Measurements from ENCODE around the gene OSBP2. TPM values are rescaled to one million over a fixed set of nuclear protein-coding genes. Genes with fewer than 3 reads are reported as not detected.
A peak's percentile ranks its signal among the peaks of the same experiment; 100 is the strongest.

OSBP2 gene
- total and polyA plus RNA-seq, 2 of the 13 experiments (the other 11 are each of a cell fraction or from before 2014, with no cell fraction given): 5.0 to 7.7 TPM

DNA sequence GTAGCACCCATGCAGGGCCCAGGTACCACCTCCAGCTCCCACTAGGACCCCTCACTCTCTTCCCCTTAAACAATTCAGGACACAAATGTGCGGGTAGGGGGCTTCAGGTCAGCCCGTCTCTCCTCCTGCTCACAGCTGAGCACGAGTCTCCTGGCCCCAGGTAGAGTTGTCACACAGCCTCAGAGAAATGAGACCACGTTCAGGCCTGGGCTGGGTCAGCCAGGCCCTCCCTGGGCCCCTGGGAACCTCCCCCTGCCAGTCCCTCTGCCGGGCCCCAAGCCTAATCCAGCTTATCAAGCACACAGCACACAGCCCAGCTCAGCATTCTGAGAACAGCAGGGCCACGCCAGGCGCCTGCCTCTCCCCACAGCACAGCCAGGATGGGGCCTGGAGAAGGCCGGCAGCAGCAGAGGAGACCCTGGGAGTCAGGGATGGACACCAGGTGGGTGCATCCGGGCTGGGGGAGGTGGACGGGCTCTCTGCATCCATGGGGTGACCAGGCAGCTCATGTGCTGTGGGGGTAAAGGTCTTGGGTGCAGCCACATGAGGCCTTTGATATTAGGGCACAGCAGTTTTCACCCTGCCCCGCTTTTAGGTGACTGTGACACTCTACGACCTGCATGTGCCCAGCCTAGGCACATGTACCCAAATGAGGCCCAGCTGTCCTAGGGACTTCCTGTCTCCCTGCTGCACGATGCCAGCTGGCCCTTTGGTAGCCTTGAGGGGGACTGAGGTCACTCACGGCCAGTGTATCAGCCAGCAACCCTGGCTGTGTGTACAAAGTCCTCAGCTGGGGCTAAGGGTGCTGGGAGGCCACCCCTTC, 186.9 kb downstream of the OSBP2 start (continued):
- TF ChIP-seq ZNF20 (CRISPR knock-in tag; IDR thresholded peaks at IDR 0.05) (no peak), ZNF382 (CRISPR knock-in tag; IDR thresholded peaks at IDR 0.05; ENCODE audit: borderline replicate concordance) (no peak), FOXO1 (CRISPR knock-in tag; IDR thresholded peaks at IDR 0.05) (peak; percentile 66; the same call in 1 of the 2 replicates), ZNF136 (CRISPR knock-in tag; IDR thresholded peaks at IDR 0.05; ENCODE audit: low read depth) (no peak), RNF2 (conservative IDR thresholded peaks at IDR 0.05; ENCODE audit: low read depth) (no peak; the same call in 1 of the 2 replicates), ZNF598 (CRISPR knock-in tag; IDR thresholded peaks at IDR 0.05; ENCODE audit: borderline replicate concordance) (no peak), CHD4 (IDR thresholded peaks at IDR 0.05; ENCODE audit: borderline replicate concordance, low read length) (no peak), ZMYM2 (CRISPR knock-in tag; IDR thresholded peaks at IDR 0.05) (no peak), REXO4 (CRISPR knock-in tag; IDR thresholded peaks at IDR 0.05; ENCODE audit: borderline replicate concordance) (no peak), FOXM1 (CRISPR knock-in tag; IDR thresholded peaks at IDR 0.05) (no peak), ZC3H13 (CRISPR knock-in tag; IDR thresholded peaks at IDR 0.05) (no peak), ZNF747 (CRISPR knock-in tag; IDR thresholded peaks at IDR 0.05; ENCODE audit: borderline replicate concordance) (no peak), RORA (CRISPR knock-in tag; IDR thresholded peaks at IDR 0.05) (no peak), STAT5B (CRISPR knock-in tag; IDR thresholded peaks at IDR 0.05) (no peak), MTA3 (CRISPR knock-in tag; IDR thresholded peaks at IDR 0.05) (no peak), KLF12 (CRISPR knock-in tag; IDR thresholded peaks at IDR 0.05; ENCODE audit: borderline replicate concordance) (no peak), MBD4 (IDR thresholded peaks at IDR 0.05; ENCODE audit: borderline replicate concordance, low read length) (no peak), TAF15 (IDR thresholded peaks at IDR 0.05; ENCODE audit: low read depth, low read length, poor library complexity, severe bottlenecking) (no peak)
- TF ChIP-seq, protein P1, sequence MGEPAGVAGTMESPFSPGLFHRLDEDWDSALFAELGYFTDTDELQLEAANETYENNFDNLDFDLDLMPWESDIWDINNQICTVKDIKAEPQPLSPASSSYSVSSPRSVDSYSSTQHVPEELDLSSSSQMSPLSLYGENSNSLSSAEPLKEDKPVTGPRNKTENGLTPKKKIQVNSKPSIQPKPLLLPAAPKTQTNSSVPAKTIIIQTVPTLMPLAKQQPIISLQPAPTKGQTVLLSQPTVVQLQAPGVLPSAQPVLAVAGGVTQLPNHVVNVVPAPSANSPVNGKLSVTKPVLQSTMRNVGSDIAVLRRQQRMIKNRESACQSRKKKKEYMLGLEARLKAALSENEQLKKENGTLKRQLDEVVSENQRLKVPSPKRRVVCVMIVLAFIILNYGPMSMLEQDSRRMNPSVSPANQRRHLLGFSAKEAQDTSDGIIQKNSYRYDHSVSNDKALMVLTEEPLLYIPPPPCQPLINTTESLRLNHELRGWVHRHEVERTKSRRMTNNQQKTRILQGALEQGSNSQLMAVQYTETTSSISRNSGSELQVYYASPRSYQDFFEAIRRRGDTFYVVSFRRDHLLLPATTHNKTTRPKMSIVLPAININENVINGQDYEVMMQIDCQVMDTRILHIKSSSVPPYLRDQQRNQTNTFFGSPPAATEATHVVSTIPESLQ (CRISPR knock-in tag; conservative IDR thresholded peaks at IDR 0.05): no peak
- TF ChIP-seq, protein P2, sequence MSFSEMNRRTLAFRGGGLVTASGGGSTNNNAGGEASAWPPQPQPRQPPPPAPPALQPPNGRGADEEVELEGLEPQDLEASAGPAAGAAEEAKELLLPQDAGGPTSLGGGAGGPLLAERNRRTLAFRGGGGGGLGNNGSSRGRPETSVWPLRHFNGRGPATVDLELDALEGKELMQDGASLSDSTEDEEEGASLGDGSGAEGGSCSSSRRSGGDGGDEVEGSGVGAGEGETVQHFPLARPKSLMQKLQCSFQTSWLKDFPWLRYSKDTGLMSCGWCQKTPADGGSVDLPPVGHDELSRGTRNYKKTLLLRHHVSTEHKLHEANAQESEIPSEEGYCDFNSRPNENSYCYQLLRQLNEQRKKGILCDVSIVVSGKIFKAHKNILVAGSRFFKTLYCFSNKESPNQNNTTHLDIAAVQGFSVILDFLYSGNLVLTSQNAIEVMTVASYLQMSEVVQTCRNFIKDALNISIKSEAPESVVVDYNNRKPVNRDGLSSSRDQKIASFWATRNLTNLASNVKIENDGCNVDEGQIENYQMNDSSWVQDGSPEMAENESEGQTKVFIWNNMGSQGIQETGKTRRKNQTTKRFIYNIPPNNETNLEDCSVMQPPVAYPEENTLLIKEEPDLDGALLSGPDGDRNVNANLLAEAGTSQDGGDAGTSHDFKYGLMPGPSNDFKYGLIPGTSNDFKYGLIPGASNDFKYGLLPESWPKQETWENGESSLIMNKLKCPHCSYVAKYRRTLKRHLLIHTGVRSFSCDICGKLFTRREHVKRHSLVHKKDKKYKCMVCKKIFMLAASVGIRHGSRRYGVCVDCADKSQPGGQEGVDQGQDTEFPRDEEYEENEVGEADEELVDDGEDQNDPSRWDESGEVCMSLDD (CRISPR knock-in tag; IDR thresholded peaks at IDR 0.05; ENCODE audit: borderline replicate concordance): 0 out of 2 replicates have a peak, but pooled peaks have one; percentile 50
- TF ChIP-seq, protein P3, sequence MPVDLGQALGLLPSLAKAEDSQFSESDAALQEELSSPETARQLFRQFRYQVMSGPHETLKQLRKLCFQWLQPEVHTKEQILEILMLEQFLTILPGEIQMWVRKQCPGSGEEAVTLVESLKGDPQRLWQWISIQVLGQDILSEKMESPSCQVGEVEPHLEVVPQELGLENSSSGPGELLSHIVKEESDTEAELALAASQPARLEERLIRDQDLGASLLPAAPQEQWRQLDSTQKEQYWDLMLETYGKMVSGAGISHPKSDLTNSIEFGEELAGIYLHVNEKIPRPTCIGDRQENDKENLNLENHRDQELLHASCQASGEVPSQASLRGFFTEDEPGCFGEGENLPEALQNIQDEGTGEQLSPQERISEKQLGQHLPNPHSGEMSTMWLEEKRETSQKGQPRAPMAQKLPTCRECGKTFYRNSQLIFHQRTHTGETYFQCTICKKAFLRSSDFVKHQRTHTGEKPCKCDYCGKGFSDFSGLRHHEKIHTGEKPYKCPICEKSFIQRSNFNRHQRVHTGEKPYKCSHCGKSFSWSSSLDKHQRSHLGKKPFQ (CRISPR knock-in tag; IDR thresholded peaks at IDR 0.05; ENCODE audit: insufficient replicate concordance): no peak
- TF ChIP-seq, protein P4, sequence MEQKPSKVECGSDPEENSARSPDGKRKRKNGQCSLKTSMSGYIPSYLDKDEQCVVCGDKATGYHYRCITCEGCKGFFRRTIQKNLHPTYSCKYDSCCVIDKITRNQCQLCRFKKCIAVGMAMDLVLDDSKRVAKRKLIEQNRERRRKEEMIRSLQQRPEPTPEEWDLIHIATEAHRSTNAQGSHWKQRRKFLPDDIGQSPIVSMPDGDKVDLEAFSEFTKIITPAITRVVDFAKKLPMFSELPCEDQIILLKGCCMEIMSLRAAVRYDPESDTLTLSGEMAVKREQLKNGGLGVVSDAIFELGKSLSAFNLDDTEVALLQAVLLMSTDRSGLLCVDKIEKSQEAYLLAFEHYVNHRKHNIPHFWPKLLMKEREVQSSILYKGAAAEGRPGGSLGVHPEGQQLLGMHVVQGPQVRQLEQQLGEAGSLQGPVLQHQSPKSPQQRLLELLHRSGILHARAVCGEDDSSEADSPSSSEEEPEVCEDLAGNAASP (CRISPR knock-in tag; IDR thresholded peaks at IDR 0.05; ENCODE audit: borderline replicate concordance): peak; percentile 95
